Natural killer cell (primary cell): ENCODE measurements around the gene TBATA. TPM values are rescaled to one million over a fixed set of nuclear protein-coding genes. Genes with fewer than 3 reads are reported as not detected.

Experiments
- ATAC-seq, 3 donors: fragments of 150-1000 bp in 2 of 3; fragments of 200-7000 bp in 1 of 3; cut with Tn5 transposase; 1 replicate in 1 of 3; 2 replicates in 2 of 3; pipeline ENCODE4 v1.10.0; 2021; ENCODE audit warnings: mild to moderate bottlenecking in 2 of 3, moderate library complexity in 2 of 3
- DNase-seq, 2 donors: peaks; one replicate each; pipeline versions ENCODE4 v3.0.0 to v3.0.0-alpha.2; 2013 to 2021; ENCODE audit warnings: mixed read lengths in 1 of 2
- H3K27ac ChIP-seq: one replicate; pipeline ENCODE4 v1.5.1; 2013; ENCODE audit warnings: mild to moderate bottlenecking, low read length
- H3K27me3 ChIP-seq: one replicate; pipeline ENCODE4 v1.6.1; 2013; ENCODE audit warnings: low read length; ENCODE audit not compliant: control insufficient read depth, insufficient read depth
- H3K36me3 ChIP-seq: one replicate; pipeline ENCODE4 v1.6.1; 2013; ENCODE audit warnings: low read length; ENCODE audit not compliant: control insufficient read depth, insufficient read depth
- H3K4me1 ChIP-seq: one replicate; pipeline ENCODE4 v1.6.1; 2013; ENCODE audit warnings: low read length; ENCODE audit not compliant: control insufficient read depth, insufficient read depth
- H3K4me3 ChIP-seq: one replicate; pipeline ENCODE4 v1.5.1; 2013; ENCODE audit warnings: low read length
- H3K9me3 ChIP-seq: one replicate; pipeline ENCODE4 v1.6.1; 2013; ENCODE audit warnings: low read length; ENCODE audit not compliant: control insufficient read depth, insufficient read depth
- H3K27ac Mint-ChIP-seq, 2 donors: one replicate each; pipeline ENCODE4 v1.8.0; 2022; ENCODE audit warnings: mild to moderate bottlenecking in 2 of 2, mixed read lengths in 2 of 2, moderate library complexity in 1 of 2
- H3K27me3 Mint-ChIP-seq, 2 donors: one replicate each; pipeline ENCODE4 v1.8.0; 2022; ENCODE audit warnings: low read depth in 2 of 2, mixed read lengths in 2 of 2
- H3K36me3 Mint-ChIP-seq: one replicate; pipeline ENCODE4 v1.8.0; 2022; ENCODE audit warnings: mixed read lengths
- H3K4me1 Mint-ChIP-seq, 2 donors: one replicate each; pipeline ENCODE4 v1.8.0; 2022; ENCODE audit warnings: mixed read lengths in 2 of 2
- H3K4me3 Mint-ChIP-seq: one replicate; pipeline ENCODE4 v1.8.0; 2022; ENCODE audit warnings: mild to moderate bottlenecking, moderate library complexity, mixed read lengths
- H3K9me3 Mint-ChIP-seq, 2 donors: one replicate each; pipeline ENCODE4 v1.8.0; 2022; ENCODE audit warnings: mixed read lengths in 2 of 2
- WGBS: methylation state at CpG from one replicate; pipeline ENCODE4 v1.1.7; 2013; ENCODE audit warnings: missing lambda C conversion rate; ENCODE audit not compliant: insufficient coverage; 5-methylcytosine and 5-hydroxymethylcytosine counted together
- intact Hi-C: fragments of 100-400 bp; cut with micrococcal nuclease; formaldehyde crosslinking; loops from one replicate; pipeline ENCODE4 v1.14.2; 2022
- total RNA-seq, 4 donors: library from RNA; stranded (reverse); fragments of 120-200 nt in 1 of 4; gene quantifications; one replicate each; pipeline versions ENCODE4 v1.2.3 to v1.2.4, GENCODE V29; 2013 to 2022
- TF ChIP-seq, protein P1 (sequence below): fragments of 200-600 bp; IDR thresholded peaks from one replicate; pipeline ENCODE4 v1.8.0; 2022; ENCODE audit warnings: antibody characterized with exemption

TBATA gene
- total RNA-seq, 3 donors from 2014 or later (not counting 1 experiment from before 2014, with no cell fraction given): 0.16 TPM; not detected in 2

DNA sequence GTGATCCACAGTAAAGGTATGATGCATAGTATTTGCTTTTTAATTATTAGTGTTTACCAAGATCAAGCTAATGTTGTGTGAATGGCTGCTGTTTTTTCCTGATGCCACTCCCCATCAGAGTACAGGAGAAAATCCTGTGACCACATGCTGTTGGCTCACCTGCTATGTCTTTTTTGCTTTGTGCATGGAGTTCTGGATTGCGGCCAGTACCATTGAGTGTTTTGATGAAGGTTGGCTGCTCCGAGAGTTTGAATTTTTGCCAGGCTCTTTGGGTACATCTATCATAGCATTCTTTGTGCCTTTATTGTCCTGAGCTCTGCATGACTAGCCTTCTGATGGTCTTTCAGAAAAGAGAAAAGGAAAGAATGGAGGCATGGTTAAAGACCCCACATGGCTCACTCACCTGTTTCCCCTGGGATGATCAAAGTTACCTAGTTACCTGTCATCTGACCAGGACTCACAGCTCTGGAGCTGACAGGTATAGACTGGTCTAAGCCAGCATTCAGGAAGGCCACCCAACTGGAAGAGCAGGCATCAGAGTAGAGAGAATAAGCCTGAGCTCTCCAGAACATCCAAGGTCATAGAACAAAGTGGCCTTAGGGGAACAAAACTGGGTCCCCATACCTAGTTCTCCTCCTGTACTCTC lies 18.7 kb upstream of the TBATA start:
- Histone ChIP-seq H3K9me3 (no peaks in the 10 kb centered on the region), H3K4me1 (no peaks in the 10 kb centered on the region), H3K27ac (no peak overlapping the region), H3K36me3 (no peaks in the 10 kb centered on the region), H3K4me3 (no peak overlapping the region), H3K27me3 (peaks cover 5% of the 10 kb centered on the region)
- Mint-ChIP-seq H3K36me3 (no peaks in the 10 kb centered on the region), H3K4me3 (no peak overlapping the region), H3K27me3 (peaks cover 8 to 31% of the 10 kb centered on the region in 2 donors), H3K9me3 (no peaks in the 10 kb centered on the region), H3K4me1 (peaks cover 0 to 7% of the 10 kb centered on the region in 2 donors), H3K27ac (no peak overlapping the region)
- TF ChIP-seq, protein P1, sequence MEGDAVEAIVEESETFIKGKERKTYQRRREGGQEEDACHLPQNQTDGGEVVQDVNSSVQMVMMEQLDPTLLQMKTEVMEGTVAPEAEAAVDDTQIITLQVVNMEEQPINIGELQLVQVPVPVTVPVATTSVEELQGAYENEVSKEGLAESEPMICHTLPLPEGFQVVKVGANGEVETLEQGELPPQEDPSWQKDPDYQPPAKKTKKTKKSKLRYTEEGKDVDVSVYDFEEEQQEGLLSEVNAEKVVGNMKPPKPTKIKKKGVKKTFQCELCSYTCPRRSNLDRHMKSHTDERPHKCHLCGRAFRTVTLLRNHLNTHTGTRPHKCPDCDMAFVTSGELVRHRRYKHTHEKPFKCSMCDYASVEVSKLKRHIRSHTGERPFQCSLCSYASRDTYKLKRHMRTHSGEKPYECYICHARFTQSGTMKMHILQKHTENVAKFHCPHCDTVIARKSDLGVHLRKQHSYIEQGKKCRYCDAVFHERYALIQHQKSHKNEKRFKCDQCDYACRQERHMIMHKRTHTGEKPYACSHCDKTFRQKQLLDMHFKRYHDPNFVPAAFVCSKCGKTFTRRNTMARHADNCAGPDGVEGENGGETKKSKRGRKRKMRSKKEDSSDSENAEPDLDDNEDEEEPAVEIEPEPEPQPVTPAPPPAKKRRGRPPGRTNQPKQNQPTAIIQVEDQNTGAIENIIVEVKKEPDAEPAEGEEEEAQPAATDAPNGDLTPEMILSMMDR: no peak
- intact Hi-C loops: no loop called here
- DNase-seq: no peak
- 96% methylated on average over 2 of the region's 2 CpGs for WGBS
- ATAC-seq: no peak

DNA sequence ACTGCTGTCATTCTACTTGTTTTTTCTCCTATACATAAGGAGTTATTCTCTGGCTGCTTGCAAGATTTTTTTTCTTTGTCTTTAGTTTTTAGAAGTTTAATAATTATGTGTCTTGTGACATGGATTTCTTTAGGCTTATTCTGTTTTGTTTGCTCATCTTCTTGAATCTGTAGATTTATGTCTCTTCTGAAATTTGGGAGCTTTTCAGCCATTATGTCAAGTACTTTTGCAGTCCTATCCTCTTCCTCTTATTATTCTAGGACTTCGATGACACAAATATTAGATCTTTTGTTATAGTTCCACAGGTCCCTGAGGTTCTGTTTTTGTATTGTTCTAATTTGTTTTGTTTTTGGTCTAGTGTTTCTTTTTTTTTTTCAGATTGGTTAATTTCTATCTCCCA lies 16.7 kb upstream of the TBATA start:
- peaks cover 5% of the 10 kb centered on the region for H3K36me3 Mint-ChIP-seq
- Histone ChIP-seq H3K27me3 (peaks cover 5% of the 10 kb centered on the region), H3K4me3 (no peak overlapping the region), H3K36me3 (no peaks in the 10 kb centered on the region), H3K9me3 (no peaks in the 10 kb centered on the region), H3K27ac (no peak overlapping the region), H3K4me1 (no peaks in the 10 kb centered on the region)
- WGBS: no CpG with 5 or more reads among the region's 1 CpG
- intact Hi-C loops: no loop called here
- ATAC-seq: no peak
- DNase-seq: no peak
- H3K4me3 Mint-ChIP-seq: no peak overlapping the region
- H3K27ac Mint-ChIP-seq: no peak overlapping the region
- peaks cover 0 to 7% of the 10 kb centered on the region in 2 donors for H3K4me1 Mint-ChIP-seq
- H3K27me3 Mint-ChIP-seq: peaks cover 4 to 22% of the 10 kb centered on the region in 2 donors
- no peaks in the 10 kb centered on the region for H3K9me3 Mint-ChIP-seq
- TF ChIP-seq, protein P1: no peak

DNA sequence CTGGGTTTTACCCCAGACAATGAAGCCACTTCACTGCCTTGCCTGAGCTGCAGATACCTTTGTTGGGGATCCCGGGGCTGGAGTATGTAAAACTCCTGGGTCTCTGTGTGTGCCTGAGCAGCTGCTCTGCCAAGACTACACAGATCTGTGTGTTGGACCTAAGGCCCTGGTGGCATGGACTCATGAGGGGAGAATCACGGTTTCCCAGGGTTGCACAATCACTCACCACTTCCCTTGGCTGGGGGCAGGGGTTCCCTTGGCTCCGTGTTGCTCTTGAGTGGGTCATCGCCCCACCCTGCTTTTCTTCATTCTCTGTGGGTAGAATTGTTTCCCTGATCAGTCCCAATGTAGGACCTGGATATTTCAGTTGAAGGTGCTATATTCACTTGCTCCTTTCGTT lies 13.9 kb upstream of the TBATA start:
- H3K27me3 Mint-ChIP-seq: peaks cover 4 to 16% of the 10 kb centered on the region in 2 donors
- H3K4me1 Mint-ChIP-seq: peaks cover 0 to 7% of the 10 kb centered on the region in 2 donors
- ATAC-seq (no peak), DNase-seq (no peak)
- Histone ChIP-seq H3K27me3 (peaks cover 3% of the 10 kb centered on the region), H3K9me3 (no peaks in the 10 kb centered on the region), H3K27ac (no peak overlapping the region), H3K4me1 (no peaks in the 10 kb centered on the region), H3K4me3 (no peak overlapping the region), H3K36me3 (no peaks in the 10 kb centered on the region)
- peaks cover 0 to 3% of the 10 kb centered on the region in 2 donors for H3K9me3 Mint-ChIP-seq
- H3K36me3 Mint-ChIP-seq: peaks cover 10% of the 10 kb centered on the region
- WGBS: 61% methylated on average over 3 of the region's 5 CpGs
- H3K27ac Mint-ChIP-seq: no peak overlapping the region
- no peak overlapping the region for H3K4me3 Mint-ChIP-seq
- intact Hi-C loops: no loop called here
- TF ChIP-seq, protein P1: no peak

DNA sequence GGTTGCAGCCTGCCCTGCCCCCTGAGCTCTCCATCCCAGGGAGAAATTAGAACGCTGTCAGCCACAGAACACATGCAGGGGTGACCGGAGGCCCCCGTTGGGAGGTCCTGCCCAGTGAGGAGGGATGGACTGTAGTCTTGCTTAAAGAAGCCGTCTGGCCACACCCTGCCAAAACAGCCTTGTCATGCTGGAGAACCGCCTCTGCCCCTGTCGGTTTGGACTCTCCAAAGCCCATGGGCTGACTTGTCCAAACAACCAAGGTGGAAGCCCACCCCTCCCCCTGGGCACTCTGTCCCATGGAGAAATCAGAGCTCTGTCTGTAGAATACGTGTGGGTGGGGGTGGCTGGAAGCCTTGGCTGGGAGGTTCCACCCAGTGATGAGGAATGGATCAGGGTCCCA lies 12.7 kb upstream of the TBATA start:
- H3K36me3 ChIP-seq: no peaks in the 10 kb centered on the region
- intact Hi-C loops: no loop called here
- H3K4me1 ChIP-seq: no peaks in the 10 kb centered on the region
- H3K4me3 Mint-ChIP-seq: no peak overlapping the region
- peaks cover 10% of the 10 kb centered on the region for H3K36me3 Mint-ChIP-seq
- 87% methylated on average over 7 of the region's 7 CpGs for WGBS
- H3K9me3 ChIP-seq: no peaks in the 10 kb centered on the region
- no peak for DNase-seq
- H3K4me1 Mint-ChIP-seq: peaks cover under 1 to 8% of the 10 kb centered on the region in 2 donors
- TF ChIP-seq, protein P1: no peak
- peaks cover 0 to 3% of the 10 kb centered on the region in 2 donors for H3K9me3 Mint-ChIP-seq
- H3K27ac ChIP-seq: no peak overlapping the region
- peaks cover 3% of the 10 kb centered on the region for H3K27me3 ChIP-seq
- H3K27me3 Mint-ChIP-seq: peaks cover 4 to 16% of the 10 kb centered on the region in 2 donors
- H3K27ac Mint-ChIP-seq: no peak overlapping the region
- no peak for ATAC-seq
- no peak overlapping the region for H3K4me3 ChIP-seq
